Kidney (tissue), 22 donors: ENCODE measurements around the gene TMCC1. TPM values are rescaled to one million over a fixed set of nuclear protein-coding genes. Genes with fewer than 3 reads are reported as not detected.

Experiments used
- DNase-seq, 5 donors: peaks; one replicate each; pipeline ENCODE4 v3.0.0-alpha.2; 2013 to 2020
- FAIRE-seq: peaks from 2 replicates; lab custom pipeline; 2012; peaks lifted over from hg19 to GRCh38; lab: Jason Lieb, UNC
- H3K27ac ChIP-seq, 2 donors: one replicate each; pipeline ENCODE4 v1.7.0; 2013; ENCODE audit warnings: low read depth in 2 of 2, low read length in 2 of 2, inconsistent platforms in 1 of 2
- H3K27me3 ChIP-seq: one replicate; pipeline ENCODE4 v1.7.1; 2013; ENCODE audit warnings: low read length, inconsistent platforms; ENCODE audit not compliant: control insufficient read depth, insufficient read depth
- H3K36me3 ChIP-seq, 3 donors: one replicate each; pipeline versions ENCODE4 v1.7.0 to v1.7.1; 2013; ENCODE audit warnings: low read length in 3 of 3, control low read depth in 1 of 3, inconsistent platforms in 1 of 3; ENCODE audit not compliant: insufficient read depth in 3 of 3, control insufficient read depth in 2 of 3
- H3K4me1 ChIP-seq, 3 donors: one replicate each; pipeline versions ENCODE4 v1.7.0 to v1.7.1; 2013; ENCODE audit warnings: low read length in 3 of 3, inconsistent platforms in 1 of 3, low read depth in 1 of 3; ENCODE audit not compliant: control insufficient read depth in 2 of 3, insufficient read depth in 2 of 3
- H3K4me3 ChIP-seq, 3 donors: one replicate each; pipeline versions ENCODE4 v1.7.0 to v1.8.1; 2013; ENCODE audit warnings: low read length in 3 of 3, control low read depth in 1 of 3, inconsistent platforms in 1 of 3
- H3K9ac ChIP-seq, 3 donors: one replicate each; pipeline versions ENCODE4 v1.7.0 to v1.7.1; 2013; ENCODE audit warnings: low read length in 3 of 3, control low read depth in 1 of 3, inconsistent platforms in 1 of 3
- H3K9me3 ChIP-seq, 3 donors: one replicate each; pipeline versions ENCODE4 v1.7.0 to v1.7.1; 2013; ENCODE audit warnings: low read length in 3 of 3, control low read depth in 1 of 3, inconsistent platforms in 1 of 3; ENCODE audit not compliant: control insufficient read depth in 2 of 3, insufficient read depth in 1 of 3
- CTCF ChIP-seq: IDR thresholded peaks from 3 replicates; pipeline ENCODE4 v1.5.1; 2012; ENCODE audit warnings: mild to moderate bottlenecking, moderate library complexity, borderline replicate concordance; ENCODE audit not compliant: insufficient read depth; ENCODE audit errors: extremely low read depth
- intact Hi-C: fragments of 100-400 bp; cut with DNase I; formaldehyde crosslinking; loops from one replicate; pipeline ENCODE4 v1.11.1; 2022
- long read RNA-seq, 10 donors: library from polyadenylated mRNA in 1 of 10; unstranded in 1 of 10; transcript quantifications; one replicate each; pipeline ENCODE4 v2.0.0 and lab custom pipeline, GENCODE V29; 2021 to 2026
- polyA plus RNA-seq: library from polyadenylated mRNA; stranded (reverse); fragments of 350-450 nt; fragmentation: Illumina TruSeq; extraction: RNeasy Lipid Tissue Mini Kit (QIAGEN cat#74804); gene quantifications from one replicate; pipeline ENCODE4 v1.2.3, GENCODE V29; 2014; ENCODE audit warnings: low read depth, low replicate concordance; ENCODE audit not compliant: insufficient read depth
- total RNA-seq: library from RNA; stranded (reverse); fragmentation: NEBNext Ultra II Directional; extraction: Animal tissue kit (Norgen Biotek cat#: 25700); gene quantifications from one replicate; pipeline ENCODE4 v1.2.1, GENCODE V29; 2021
- donor health status: control.
- donor health status: control.
- donor health status: control.
- donor health status: control.
- donor health status: control.
- donor health status: DM: yes; HTN: yes; CAD: no.
- donor health status: Normal renal cell carcinoma (clear cell type).

TMCC1 gene
- 42.4 TPM for total RNA-seq
- 8.4 TPM for polyA plus RNA-seq
- long read RNA-seq, donor 1, result 0 reads
- long read RNA-seq, donor 2, result 0 reads
- long read RNA-seq, donor 3, result 0 reads
- long read RNA-seq, donor 4, result 0 reads
- long read RNA-seq, donor 5, result 0 reads
- long read RNA-seq, donor 6, result 0 reads
- long read RNA-seq, donor 7, partial matches to known transcripts, result 2 of 17 reads
- long read RNA-seq, donor 7, other reads (novel, unspliced or antisense), result 15 of 17 reads
- long read RNA-seq, donor 8, result 0 reads
- long read RNA-seq, donor 9, result 0 reads
- long read RNA-seq, donor 10, partial matches to known transcripts, result 0 of 1 reads
- long read RNA-seq, donor 10, other reads (novel, unspliced or antisense), result 0 of 1 reads

GRCh38 chr3:129893581-129894070 lies at the start of gene TMCC1:
Gene TMCC1, minus strand, starts transcription at chr3:129893711.
- Histone ChIP-seq H3K27ac (peak within 1 kb of the TSS; percentile 87 to 94), H3K4me3 (peak within 1 kb of the TSS; percentile 88 to 93 (median 93)), H3K36me3 (no peaks in the 10 kb centered on the region), H3K27me3 (no peaks in the 10 kb centered on the region), H3K9me3 (no peaks in the 10 kb centered on the region), H3K4me1 (peaks cover 3 to 11% (median 8%) of the 10 kb centered on the region in 3 donors), H3K9ac (peak within 1 kb of the TSS; percentile 77 to 95 (median 88))
- intact Hi-C loops, result no loop called here
- no peak for TF ChIP-seq CTCF
- FAIRE-seq (no peak), DNase-seq (peak; percentile 88 to 96 (median 94))

- H3K27ac ChIP-seq, result no peak overlapping the region
- no peaks in the 10 kb centered on the region for H3K27me3 ChIP-seq
- H3K36me3 ChIP-seq, result no peaks in the 10 kb centered on the region
- FAIRE-seq, result no peak
- intact Hi-C loops, result no loop called here
- H3K9ac ChIP-seq, result no peak overlapping the region
- H3K4me3 ChIP-seq, result no peak overlapping the region
- no peaks in the 10 kb centered on the region for H3K9me3 ChIP-seq
- no peak for DNase-seq
- TF ChIP-seq CTCF, result no peak
- H3K4me1 ChIP-seq, result no peaks in the 10 kb centered on the region
These were observed 49.5 kb upstream of the TMCC1 start for GRCh38 chr3:129943020-129943419.

GRCh38 chr3:129942296-129942695 lies 48.8 kb upstream of the TMCC1 start:
- no peak overlapping the region for H3K4me3 ChIP-seq
- H3K9ac ChIP-seq, result no peak overlapping the region
- H3K27me3 ChIP-seq, result no peaks in the 10 kb centered on the region
- H3K27ac ChIP-seq, result no peak overlapping the region
- TF ChIP-seq CTCF, result peak; percentile 79
- H3K9me3 ChIP-seq, result no peaks in the 10 kb centered on the region
- FAIRE-seq, result no peak
- H3K4me1 ChIP-seq, result no peaks in the 10 kb centered on the region
- intact Hi-C loops, result no loop called here
- peak in 4 of 5 donors; percentile 80 to 82 (median 81) for DNase-seq
- H3K36me3 ChIP-seq, result no peaks in the 10 kb centered on the region
